Measurements from ENCODE around the gene NPY.

NPY gene

GRCh38 chr7:24283897-24284698 is at the start of gene NPY:
TSS of gene NPY (plus strand) at chr7:24284190. CDS start at chr7:24285241, 1,051 bp downstream.
- no peak for TF ChIP-seq CTCF (IDR thresholded peaks at IDR 0.05; ENCODE audit: insufficient read depth, low read depth, low read length, missing control alignments)
- no peak for DNase-seq (ENCODE audit: low read depth)
- no peak within 1 kb of the TSS for H3K4me3 ChIP-seq (ENCODE audit: low read length)

- H3K4me3 ChIP-seq (ENCODE audit: low read length) = no peak overlapping the region
- TF ChIP-seq CTCF (IDR thresholded peaks at IDR 0.05; ENCODE audit: insufficient read depth, low read depth, low read length, missing control alignments) = no peak
- DNase-seq (ENCODE audit: low read depth) = no peak
Measured at GRCh38 chr7:24239260-24239659, 44.7 kb upstream of the NPY start.

- TF ChIP-seq CTCF (IDR thresholded peaks at IDR 0.05; ENCODE audit: insufficient read depth, low read depth, low read length, missing control alignments) = no peak
- DNase-seq (ENCODE audit: low read depth) = no peak
- no peak overlapping the region for H3K4me3 ChIP-seq (ENCODE audit: low read length)
Measured at GRCh38 chr7:24241206-24241605, 42.8 kb upstream of the NPY start.

- no peak for TF ChIP-seq CTCF (IDR thresholded peaks at IDR 0.05; ENCODE audit: insufficient read depth, low read depth, low read length, missing control alignments)
- no peak overlapping the region for H3K4me3 ChIP-seq (ENCODE audit: low read length)
Measured at GRCh38 chr7:24244554-24244953, 39.4 kb upstream of the NPY start.

GRCh38 chr7:24245362-24245761 is 38.6 kb upstream of the NPY start:
- no peak for DNase-seq (ENCODE audit: low read depth)
- no peak overlapping the region for H3K4me3 ChIP-seq (ENCODE audit: low read length)
- TF ChIP-seq CTCF (IDR thresholded peaks at IDR 0.05; ENCODE audit: insufficient read depth, low read depth, low read length, missing control alignments) = no peak

More at GRCh38 chr7:24244554-24244953, 39.4 kb upstream of the NPY start:
- no peak for DNase-seq (ENCODE audit: low read depth)

GRCh38 chr7:24249266-24249665 is 34.7 kb upstream of the NPY start:
- DNase-seq (ENCODE audit: low read depth) = no peak

More at GRCh38 chr7:24249266-24249665, 34.7 kb upstream of the NPY start:
- H3K4me3 ChIP-seq (ENCODE audit: low read length) = no peak overlapping the region
- no peak for TF ChIP-seq CTCF (IDR thresholded peaks at IDR 0.05; ENCODE audit: insufficient read depth, low read depth, low read length, missing control alignments)

Measured in epithelial cell of esophagus (primary cell).